ENCODE data around the gene WNT7B. TPM values are rescaled to one million over a fixed set of nuclear protein-coding genes. Genes with fewer than 3 reads are reported as not detected.

Gene WNT7B
- total RNA-seq, 4 donors from 2014 or later = 0.28 to 0.48 TPM; not detected in 2

GRCh38 chr22:46003271-46004091, 26.5 kb upstream of the WNT7B start:
- DNase-seq (ENCODE audit: low spot score) = no peak
- TF ChIP-seq CTCF (IDR thresholded peaks at IDR 0.05) = no peak
- ATAC-seq (ENCODE audit: low FRiP score) = no peak

GRCh38 chr22:46002757-46003270, 25.9 kb upstream of the WNT7B start:
- no peak for TF ChIP-seq CTCF (IDR thresholded peaks at IDR 0.05)
- ATAC-seq (ENCODE audit: low FRiP score) (no peak), DNase-seq (ENCODE audit: low spot score) (no peak)

GRCh38 chr22:46001426-46002106, 24.6 kb upstream of the WNT7B start:
- DNase-seq (ENCODE audit: low spot score) (no peak), ATAC-seq (ENCODE audit: low FRiP score) (no peak)
- no peak for TF ChIP-seq CTCF (IDR thresholded peaks at IDR 0.05)

- TF ChIP-seq CTCF (IDR thresholded peaks at IDR 0.05) = no peak
- ATAC-seq (ENCODE audit: low FRiP score) (no peak), DNase-seq (ENCODE audit: low spot score) (no peak)
These were observed 24.1 kb upstream of the WNT7B start for GRCh38 chr22:46001046-46001425.

- no peak for TF ChIP-seq CTCF (IDR thresholded peaks at IDR 0.05)
- DNase-seq (ENCODE audit: low spot score) = no peak
- no peak for ATAC-seq (ENCODE audit: low FRiP score)
These were observed 23.4 kb upstream of the WNT7B start for GRCh38 chr22:46000081-46001027.

GRCh38 chr22:45999379-45999971, 22.5 kb upstream of the WNT7B start:
- DNase-seq (ENCODE audit: low spot score) = no peak
- ATAC-seq (ENCODE audit: low FRiP score) = no peak
- TF ChIP-seq CTCF (IDR thresholded peaks at IDR 0.05) = no peak

Measured in omental fat pad (tissue), 4 donors.